GM18520 (cell line): ENCODE measurements around the gene DNAH8.
"Not testable (repeated sequence)": the region's sequence is repeated elsewhere in the genome, so short reads cannot be mapped to it uniquely, and the experiment has no call there.

Experiments
- ATAC-seq: cut with Tn5 transposase; IDR thresholded peaks from one replicate; pipeline ENCODE4 v1.9.1; 2021; ENCODE audit not compliant: unreplicated experiment

Gene DNAH8

GRCh38 chr6:38897507-38897906, 182.4 kb downstream of the DNAH8 start:
- no peak for ATAC-seq

GRCh38 chr6:38901802-38902522, 186.9 kb downstream of the DNAH8 start:
- no peak for ATAC-seq

GRCh38 chr6:38906582-38906981, 191.5 kb downstream of the DNAH8 start:
- ATAC-seq: no peak

GRCh38 chr6:38907264-38907663, 192.2 kb downstream of the DNAH8 start:
- no peak for ATAC-seq

- no peak for ATAC-seq
Observed at GRCh38 chr6:38909015-38909730, 194.1 kb downstream of the DNAH8 start.

GRCh38 chr6:38910207-38910606, 195.1 kb downstream of the DNAH8 start:
- ATAC-seq: no peak

GRCh38 chr6:38912378-38912777, 197.3 kb downstream of the DNAH8 start:
- no peak for ATAC-seq

- ATAC-seq: no peak
Observed at GRCh38 chr6:38915205-38915925, 200.3 kb downstream of the DNAH8 start.

GRCh38 chr6:38921540-38921939, 206.4 kb downstream of the DNAH8 start:
- not testable (repeated sequence) for ATAC-seq

- no peak for ATAC-seq
Observed at GRCh38 chr6:38924791-38925509, 209.8 kb downstream of the DNAH8 start.

GRCh38 chr6:38929560-38929959, 214.4 kb downstream of the DNAH8 start:
- no peak for ATAC-seq

GRCh38 chr6:38933426-38933825, 218.3 kb downstream of the DNAH8 start:
- ATAC-seq: no peak

- no peak for ATAC-seq
Observed at GRCh38 chr6:38935051-38935450, 219.9 kb downstream of the DNAH8 start.

- ATAC-seq: no peak
Observed at GRCh38 chr6:38937839-38938613, 222.9 kb downstream of the DNAH8 start.

GRCh38 chr6:38938741-38939140, 223.6 kb downstream of the DNAH8 start:
- no peak for ATAC-seq

- ATAC-seq: no peak
Observed at GRCh38 chr6:38942442-38942841, 227.3 kb downstream of the DNAH8 start.

GRCh38 chr6:38942965-38943364, 227.9 kb downstream of the DNAH8 start:
- ATAC-seq: no peak

GRCh38 chr6:38943964-38944363, 228.9 kb downstream of the DNAH8 start:
- ATAC-seq: no peak

GRCh38 chr6:38944655-38945279, 229.7 kb downstream of the DNAH8 start:
- no peak for ATAC-seq

- no peak for ATAC-seq
Observed at GRCh38 chr6:38955861-38956260, 240.8 kb downstream of the DNAH8 start.
